Hepatic stellate cell (primary cell): ENCODE data around the gene SLN.
"Not testable (repeated sequence)": the region's sequence is repeated elsewhere in the genome, so short reads cannot be mapped to it uniquely, and the experiment has no call there.

Source experiments
- DNase-seq: peaks from one replicate; pipeline ENCODE4 v3.0.0; 2011; ENCODE audit warnings: low spot score

SLN gene

DNA sequence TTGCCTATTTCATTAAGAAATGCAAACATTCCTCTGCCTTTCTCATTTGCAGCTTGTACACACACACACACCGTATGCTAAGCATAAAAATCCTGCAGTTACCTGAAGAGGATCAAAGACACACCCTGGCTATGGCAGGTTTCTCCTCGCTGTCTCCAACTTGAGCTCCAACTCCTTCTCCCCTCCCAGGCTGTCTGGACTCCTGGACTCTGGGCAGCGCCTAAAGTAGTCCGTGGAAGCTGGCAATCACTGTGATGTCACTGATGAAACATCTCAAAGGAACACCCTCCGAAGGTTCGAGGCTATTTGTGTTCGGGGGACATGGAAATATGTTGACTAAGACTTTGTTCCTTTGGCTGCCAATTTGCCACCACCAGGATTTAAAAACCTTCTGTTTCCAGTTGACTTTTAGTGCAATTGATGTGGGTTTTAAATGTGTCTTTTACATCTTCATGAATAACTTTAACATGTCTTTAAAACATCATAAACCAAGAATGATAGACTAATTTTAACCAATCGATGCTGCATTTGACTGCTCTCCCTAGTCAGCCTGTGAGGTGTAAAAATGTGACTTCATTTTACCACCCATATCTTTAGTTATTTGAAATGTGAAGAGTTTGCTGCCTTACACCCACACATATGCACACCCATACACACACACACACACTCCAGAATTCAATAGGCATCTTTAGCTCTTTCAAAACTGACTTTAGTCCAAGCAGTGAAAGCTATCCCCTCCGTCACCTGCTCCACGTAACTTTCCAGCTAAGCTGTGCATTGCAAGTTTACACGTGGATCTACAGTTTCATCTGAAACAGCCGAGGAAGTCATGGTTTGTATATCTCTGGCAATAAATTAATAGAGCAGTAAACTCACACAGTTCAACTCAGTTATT is at the start of gene SLN:
SLN (minus strand) TSS at position 196 of the 895 bp plus-strand sequence.
- no peak for DNase-seq

DNA sequence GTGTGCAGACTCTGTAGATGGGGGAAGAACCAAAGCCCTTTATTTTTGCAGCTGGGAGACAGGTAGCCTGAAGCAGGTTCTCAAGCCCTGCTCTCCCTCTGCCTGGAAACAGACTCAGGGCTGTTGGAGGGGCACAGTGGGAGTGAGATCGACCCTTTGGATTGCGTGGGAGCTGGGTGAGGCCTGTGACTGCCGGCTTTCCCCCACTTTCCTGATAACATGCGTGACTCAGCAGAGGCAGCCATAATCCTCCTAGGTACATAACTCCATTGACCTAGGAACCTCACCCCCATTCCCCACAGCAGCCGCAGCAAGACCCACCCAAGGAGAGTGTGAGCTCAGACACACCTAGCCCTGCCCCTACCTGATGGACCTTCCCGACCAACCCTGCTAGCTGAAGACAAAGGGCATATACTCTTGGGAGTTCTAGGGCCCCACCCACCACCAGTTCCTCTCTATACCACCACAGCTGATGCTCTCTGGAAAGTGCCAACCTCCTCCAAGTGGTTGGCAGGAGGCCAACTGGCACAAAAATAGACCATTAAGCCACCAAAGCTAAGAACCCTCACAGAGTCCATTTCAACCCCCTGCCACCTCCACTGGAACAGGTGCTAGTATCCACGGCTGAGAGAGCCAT is 47.0 kb upstream of the SLN start:
- not testable (repeated sequence) for DNase-seq

DNA sequence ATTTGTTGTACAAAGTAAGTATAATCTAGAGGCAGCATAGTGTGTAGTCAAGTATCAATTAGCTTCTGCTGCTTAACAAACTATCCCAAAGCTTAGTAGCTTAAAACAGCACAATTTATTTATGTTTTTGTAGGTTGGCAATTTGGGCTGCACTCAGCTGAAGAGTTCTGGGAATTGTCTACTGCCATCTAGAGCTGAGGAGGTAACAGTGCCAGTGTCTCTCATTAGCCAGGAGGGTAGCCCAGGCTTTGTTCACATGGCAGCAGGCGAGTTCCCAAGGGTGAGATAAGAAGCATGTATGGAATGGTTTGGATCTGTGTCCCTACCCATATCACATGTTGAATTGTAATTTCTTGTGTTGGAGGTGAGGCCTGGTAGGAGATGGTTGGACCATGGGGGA is 45.8 kb upstream of the SLN start:
- no peak for DNase-seq

DNA sequence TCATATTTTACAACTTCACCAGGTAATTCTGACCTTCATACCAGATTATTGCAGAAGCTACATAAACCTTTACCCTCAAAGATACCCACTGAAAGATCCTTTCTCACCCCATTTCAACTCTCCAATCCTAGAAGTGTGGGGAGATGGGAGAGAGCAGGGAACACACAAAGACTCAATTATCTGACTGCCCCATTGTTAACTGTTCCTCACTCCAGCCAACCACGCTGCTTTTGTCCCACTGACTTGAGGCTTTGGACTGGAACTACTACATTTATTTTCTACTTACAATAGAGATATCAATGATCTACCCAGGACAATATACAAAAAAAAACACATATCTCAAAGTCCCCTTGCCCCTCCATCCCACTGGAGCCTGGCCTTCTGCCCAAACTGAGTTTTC is 44.7 kb upstream of the SLN start:
- no peak for DNase-seq

DNA sequence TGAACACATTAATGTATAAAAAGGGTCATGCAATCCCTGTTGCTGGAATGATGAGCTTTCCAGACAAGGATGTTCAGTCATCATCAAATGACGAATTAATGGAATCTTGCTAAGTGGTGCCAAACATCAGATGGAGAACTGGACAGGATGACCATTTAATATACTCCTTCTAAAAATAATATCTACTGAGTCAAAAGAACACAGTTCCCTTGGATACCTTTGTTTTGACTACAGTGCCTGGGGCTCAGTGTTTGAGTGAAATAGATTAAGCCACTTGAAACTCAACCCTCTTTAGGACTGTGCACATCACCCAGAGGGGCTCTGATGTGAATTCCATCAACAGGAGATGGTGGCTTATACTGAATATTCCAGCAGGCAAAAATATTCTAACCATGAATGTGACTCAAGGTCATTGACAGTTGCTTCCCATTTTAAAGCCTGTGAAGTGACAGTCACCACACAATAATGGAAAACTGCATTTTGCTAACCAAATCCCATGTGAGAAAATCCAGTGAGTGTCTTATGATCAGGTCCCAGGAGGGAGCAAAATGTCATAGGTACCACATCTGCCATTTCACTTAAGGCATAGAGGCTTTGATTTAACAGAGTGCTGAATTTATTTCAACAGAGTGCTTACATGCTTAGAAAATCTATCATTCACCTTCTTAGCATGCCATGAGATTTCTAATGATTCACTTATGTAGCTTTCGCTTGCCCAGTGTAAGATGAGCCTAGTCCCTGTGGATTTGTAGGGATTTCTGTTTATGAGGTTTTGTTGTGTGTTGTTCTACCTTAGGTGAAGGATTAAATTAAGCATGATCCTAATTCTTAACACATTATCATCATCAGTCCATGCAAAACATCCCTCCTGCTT is 41.3 kb upstream of the SLN start:
- DNase-seq = no peak

GRCh38 chr11:107752508-107752907 is 40.7 kb upstream of the SLN start:
- DNase-seq = no peak

- no peak for DNase-seq
Measured at GRCh38 chr11:107751082-107751481, 39.2 kb upstream of the SLN start.

DNA sequence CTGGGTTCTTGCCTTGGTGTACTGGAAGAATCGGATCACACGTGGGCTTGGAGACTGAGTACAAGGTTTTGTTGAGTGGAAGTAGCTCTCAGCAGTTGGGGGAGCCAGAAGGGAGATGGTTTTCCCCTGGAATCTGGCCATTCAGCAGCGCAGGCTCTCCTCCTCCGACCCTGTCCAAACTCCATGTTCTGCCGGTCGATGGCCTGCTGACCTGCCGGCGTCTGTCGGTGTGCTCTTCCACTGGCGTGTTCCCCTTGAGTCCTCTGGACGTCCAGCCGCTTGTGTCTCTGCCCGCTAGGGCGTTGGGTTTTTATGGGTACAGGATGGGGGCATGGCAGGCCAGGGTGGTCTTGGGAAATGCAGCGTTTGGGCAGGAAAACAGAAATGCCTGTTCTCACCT is 38.5 kb upstream of the SLN start:
- no peak for DNase-seq

- DNase-seq = no peak
Measured at GRCh38 chr11:107747622-107748021, 35.8 kb upstream of the SLN start.

- DNase-seq = no peak
Measured at GRCh38 chr11:107744736-107745135, 32.9 kb upstream of the SLN start.

- no peak for DNase-seq
Measured at GRCh38 chr11:107743191-107743590, 31.3 kb upstream of the SLN start.

DNA sequence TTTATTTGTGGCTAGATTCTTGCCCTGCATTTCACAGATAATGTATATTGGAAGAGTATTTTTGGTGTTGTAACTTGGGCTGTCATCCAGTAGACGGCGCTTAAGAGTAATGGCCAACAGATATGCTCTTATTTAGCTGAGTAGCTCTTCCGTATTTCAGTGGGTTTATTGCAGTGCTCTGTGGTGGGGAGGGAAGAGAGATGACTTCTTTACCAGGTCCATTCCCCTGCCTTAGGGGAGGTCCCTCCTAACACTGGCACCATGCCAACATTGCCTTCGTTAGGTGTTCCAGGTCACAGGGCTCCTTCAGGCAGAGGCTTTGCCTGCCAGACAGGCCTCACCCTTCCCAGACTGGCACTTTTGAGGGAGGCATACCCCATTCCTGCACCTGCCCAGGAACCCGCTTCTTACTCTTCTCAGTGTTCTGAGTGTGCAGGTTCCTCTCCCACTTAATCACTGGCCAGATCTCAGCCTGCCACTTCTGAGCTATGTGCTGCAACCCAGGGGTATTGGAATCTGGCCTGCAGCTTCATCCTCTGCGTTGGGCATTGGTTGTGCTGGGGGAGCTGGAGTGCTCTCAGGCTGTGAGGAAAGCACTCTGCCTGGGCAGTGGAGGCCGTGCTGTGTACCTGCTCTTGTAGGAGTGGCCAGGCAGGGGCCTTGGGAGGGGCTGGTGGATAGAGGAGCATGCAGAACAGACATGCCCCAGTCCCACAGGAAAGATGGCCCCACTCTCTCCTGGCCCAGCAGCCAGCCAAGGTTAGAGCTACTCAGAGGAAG is 29.4 kb upstream of the SLN start:
- no peak for DNase-seq

DNA sequence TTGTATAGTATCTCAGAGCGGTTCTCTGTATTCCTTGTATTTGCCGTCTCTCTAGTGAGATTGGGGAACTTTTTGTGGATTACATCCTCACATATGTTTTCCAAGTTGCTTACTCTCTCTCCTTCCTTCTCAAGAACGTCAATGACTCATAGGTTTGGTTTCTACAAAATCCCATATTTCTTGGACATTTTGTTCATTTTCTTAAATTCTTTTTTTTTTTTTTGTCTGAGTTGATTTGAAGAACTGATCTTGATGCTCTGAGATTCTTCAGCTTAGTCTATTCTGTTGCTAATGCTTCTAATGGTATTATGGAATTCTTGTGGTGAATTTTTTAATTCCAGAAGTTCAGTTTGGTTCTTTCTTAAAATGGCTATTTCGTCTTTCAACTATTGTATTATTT is 28.4 kb upstream of the SLN start:
- DNase-seq = no peak

GRCh38 chr11:107736546-107736945 is 24.7 kb upstream of the SLN start:
- DNase-seq = no peak

GRCh38 chr11:107733518-107733917 is 21.7 kb upstream of the SLN start:
- DNase-seq = no peak

- DNase-seq = no peak
Measured at GRCh38 chr11:107732689-107733051, 20.8 kb upstream of the SLN start.

- DNase-seq = no peak
Measured at GRCh38 chr11:107731941-107732688, 20.3 kb upstream of the SLN start.

GRCh38 chr11:107722662-107723061 is 10.8 kb upstream of the SLN start:
- DNase-seq = no peak

- no peak for DNase-seq
Measured at GRCh38 chr11:107721207-107721606, 9.4 kb upstream of the SLN start.

DNA sequence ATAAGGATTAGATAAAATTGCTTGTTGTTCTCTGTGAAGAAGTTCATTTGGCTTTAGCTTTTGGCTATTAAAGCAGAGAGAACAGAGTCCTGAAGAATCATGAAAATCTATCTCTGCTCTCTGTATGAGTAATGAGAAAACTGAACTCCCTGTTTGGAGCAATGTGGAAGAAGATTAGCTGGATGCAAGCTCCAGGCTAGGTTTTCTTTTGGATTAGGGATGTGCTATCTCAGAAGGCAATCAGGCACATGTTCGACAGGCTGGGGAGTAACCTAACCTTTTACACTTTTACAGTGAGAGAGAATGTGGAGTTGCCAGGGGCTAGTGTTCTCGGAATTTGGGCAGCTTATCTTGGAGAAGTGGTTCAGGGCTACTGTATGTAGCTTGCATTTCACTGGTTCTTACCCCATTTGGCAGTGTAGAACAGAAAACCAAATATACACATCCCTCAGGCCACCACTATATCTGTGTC is 8.5 kb upstream of the SLN start:
- DNase-seq = no peak
